Glomerular endothelial cell (primary cell): ENCODE measurements around the gene EHD1. TPM values are rescaled to one million over a fixed set of nuclear protein-coding genes. Genes with fewer than 3 reads are reported as not detected.

Experiments used
- DNase-seq: peaks from one replicate; pipeline ENCODE4 v3.0.0-alpha.2; 2011; ENCODE audit warnings: low read depth, low spot score; ENCODE audit errors: extremely low read depth
- total RNA-seq: library from RNA; depleted of rRNA; stranded (reverse); fragments of >200 nt; gene quantifications from 2 replicates; pipeline ENCODE4 v1.2.3, GENCODE V29; 2015

The EHD1 gene
- total RNA-seq, 1 donor from 2014 or later = 142 TPM

DNA sequence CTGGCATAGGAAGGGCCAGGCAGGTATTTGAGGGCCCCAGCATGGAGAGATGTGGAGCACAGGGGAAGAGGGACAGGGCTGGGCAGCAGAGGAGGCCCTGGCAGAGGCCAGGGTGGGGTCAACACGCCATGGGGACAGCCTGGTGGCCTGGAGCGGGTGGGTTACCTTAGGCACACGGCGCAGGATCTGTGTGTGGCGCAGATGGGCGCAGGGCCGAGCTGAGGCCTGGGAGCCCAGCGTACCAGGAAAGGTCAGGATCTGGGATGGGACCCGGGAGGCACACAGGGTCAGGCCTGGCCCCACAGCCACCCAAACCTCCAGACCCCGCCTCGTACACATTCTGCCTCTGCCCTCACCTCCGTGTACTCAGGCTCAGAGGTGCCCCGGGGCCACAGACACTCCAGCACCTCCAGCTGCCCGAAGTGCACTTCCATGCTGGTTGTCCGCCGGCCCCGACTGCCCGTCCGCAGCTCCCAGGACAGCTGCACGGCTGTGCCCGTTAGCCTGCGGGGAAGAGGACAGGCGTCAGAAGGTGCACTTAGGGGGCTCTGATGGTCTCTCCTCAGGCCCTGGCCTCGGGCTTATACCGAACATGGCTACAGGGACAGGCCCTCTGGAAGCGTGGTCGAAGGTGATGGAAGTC lies 32.2 kb upstream of the EHD1 start:
- no peak for DNase-seq

GRCh38 chr11:64909653-64910343 lies 31.4 kb upstream of the EHD1 start:
- DNase-seq = no peak

DNA sequence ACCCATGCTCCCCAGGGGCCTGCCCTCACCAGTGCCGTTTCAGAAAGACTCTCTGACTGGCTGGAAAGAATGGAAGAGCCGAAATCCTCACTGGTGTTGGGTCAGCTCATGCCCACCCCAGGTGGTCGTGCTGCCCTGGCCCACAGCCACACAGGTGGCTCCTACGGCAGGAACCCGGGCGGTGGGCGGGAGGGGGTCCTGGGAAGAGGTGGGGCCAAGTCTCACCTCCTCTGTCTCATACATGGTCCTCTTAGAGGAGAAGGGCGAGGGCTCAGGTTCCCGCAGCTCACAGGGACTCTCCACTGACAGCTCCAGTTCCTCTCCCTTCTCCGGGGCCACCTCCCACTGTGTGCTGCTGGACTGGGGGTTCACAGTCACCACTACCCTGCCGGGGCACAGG lies 30.3 kb upstream of the EHD1 start:
- DNase-seq = no peak

GRCh38 chr11:64906314-64906635 lies 27.9 kb upstream of the EHD1 start:
- DNase-seq = no peak

GRCh38 chr11:64905516-64906313 lies 27.3 kb upstream of the EHD1 start:
- DNase-seq = no peak

- DNase-seq = no peak
Measured at GRCh38 chr11:64903291-64903833, 24.9 kb upstream of the EHD1 start.

- DNase-seq = no peak
Measured at GRCh38 chr11:64902102-64902900, 23.9 kb upstream of the EHD1 start.

- DNase-seq = no peak
Measured at GRCh38 chr11:64900774-64901173, 22.4 kb upstream of the EHD1 start.

DNA sequence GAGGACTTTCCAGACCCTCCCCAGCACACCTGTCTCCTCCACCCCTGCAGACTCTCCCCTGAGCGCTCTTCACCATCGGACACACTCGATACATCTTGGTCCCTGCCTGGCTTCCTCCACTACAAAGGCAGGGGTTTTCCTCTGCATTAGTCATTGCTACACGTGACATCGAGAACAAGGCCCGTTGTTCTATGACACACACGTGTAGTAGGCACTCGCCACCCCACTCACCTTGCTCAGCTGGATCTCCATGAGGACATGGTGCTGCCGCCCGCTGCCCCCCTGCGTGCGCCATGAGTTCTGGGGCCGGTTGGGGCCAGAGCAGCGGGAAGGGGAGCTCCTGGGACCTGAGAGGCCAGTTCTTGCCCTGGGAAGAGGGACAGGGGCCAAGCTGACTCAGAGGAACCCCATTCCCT lies 21.9 kb upstream of the EHD1 start:
- no peak for DNase-seq

DNA sequence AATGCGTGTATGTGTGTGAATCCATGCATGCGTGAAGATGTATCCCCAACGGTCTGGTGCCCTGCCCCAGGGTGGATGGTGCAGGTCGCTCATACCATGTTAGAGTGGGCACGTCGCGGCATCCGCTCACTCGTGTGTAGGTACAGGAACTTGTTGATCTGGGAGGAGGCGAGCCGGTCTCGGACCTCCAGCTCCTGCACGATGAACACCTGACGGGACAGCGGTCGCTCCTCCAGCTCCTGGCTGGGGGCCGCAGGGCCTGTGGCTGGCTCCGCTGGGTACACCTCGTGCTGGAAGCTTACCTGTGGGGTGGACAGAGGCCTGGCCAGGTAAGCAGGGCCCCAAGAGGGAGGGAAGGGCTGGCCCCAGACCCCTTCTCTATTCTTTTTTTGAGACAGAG lies 20.1 kb upstream of the EHD1 start:
- DNase-seq = no peak

DNA sequence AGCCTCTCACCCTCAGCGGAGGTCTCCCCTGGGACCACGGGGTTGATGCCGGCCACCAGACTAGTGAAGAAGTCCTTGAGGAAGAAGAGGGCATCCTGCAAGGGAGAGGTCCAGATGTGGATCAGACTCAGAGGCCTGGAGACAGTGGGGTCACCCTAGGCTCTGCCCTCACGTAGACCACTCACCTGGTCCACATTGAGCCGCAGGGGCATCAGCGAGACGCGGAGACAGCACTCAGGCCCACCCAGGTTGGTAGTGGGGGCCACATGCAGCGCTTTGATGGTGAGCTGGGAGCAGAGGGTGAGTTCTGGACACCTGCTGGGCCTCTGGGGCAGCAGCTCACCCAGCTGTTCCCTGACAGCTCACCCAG lies 19.6 kb upstream of the EHD1 start:
- DNase-seq = no peak

- DNase-seq = no peak
Measured at GRCh38 chr11:64897381-64898075, 19.1 kb upstream of the EHD1 start.

DNA sequence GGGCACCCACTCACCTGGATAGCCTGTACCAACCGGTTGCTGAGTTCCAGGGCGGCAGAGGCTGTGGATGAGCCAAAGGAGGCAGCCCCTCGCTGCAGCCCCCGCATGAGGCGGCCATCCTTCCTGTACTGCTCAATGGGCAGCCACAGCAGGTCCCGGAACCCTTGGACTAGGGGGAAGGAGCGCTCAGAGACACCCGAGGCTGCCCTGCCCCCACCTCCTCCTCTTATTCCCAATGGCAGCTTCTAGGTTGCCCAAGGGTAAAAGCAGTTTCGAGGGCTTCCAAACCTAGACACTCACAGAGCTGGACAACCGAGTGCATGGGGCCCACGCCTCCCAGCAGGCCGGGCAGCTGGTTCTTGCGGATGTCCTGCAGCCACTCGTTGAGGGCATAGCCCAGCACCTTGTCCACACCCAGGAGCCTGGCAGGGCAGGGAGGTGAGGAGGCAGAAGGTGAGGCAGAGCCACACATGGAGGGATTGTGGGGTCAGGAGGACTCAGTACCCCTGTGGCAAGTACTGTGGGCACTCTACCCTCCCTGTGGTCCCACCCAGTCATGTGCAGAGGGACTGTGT lies 18.1 kb upstream of the EHD1 start:
- no peak for DNase-seq

DNA sequence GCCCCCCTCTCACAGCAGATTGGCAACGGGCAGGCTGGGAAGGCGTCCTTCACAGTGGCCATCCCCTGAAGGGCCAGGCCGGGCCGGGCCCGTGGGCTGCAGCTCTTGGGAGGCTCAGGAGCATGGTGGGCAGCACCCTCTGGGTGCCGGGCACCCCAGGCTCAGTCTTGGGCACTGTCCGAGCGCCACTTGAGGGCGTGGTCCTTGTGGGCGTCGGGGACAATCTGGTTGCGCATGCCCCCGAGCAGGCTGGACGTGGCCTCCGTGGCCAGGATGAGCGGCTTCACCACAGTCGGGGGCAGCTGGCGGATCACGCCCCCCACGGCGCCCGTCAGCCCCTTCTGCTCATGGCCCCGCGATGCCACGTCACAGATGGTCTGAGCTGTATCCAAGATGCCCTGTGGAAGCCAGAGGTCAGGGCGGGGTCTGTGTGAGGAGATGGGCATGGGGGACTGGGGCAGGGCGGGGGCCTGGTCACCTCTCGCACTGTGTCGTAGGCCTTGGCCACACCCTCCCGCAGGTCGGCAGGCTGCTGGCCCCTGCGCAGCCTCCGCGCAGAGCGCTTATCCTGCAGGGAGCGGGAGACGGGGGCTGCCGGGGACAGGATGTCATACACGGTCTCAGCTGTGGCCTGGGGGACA lies 16.5 kb upstream of the EHD1 start:
- DNase-seq = no peak

DNA sequence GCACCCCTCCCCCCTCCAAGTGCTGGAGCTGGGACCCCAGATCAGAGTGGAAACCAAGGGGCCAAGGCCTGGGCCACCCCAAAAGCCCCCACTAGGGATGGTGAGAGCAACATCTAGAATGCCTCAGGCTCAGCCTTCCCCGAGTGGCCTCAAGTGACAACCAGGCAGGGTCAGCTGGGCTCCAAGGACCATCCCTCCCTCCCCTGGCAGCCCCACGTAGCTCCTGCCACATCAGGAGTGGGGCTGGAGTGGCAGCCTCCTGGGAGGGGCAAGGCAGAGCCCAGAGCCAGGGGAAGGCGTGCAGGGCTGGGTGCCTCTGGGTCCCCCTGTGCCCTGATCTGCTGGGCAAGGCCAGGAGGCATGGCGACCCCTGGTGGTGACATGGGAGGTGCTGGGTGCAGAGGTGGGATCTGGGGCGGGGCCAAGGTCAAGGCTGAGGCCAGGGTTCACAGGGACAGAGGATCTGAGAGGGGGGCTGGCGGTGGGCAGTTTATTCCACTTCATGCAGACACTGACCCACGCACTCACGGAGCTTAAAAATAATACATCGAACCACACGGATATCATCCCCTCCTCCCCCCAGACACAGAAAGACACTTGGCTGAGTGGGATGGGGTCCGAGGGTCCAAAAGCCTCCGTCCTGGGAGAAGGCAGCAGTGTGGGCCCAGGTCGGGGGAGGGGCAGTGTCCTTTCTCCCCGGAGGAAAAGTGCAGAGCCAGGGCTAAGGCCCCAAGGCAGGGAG lies 15.8 kb upstream of the EHD1 start:
- DNase-seq = no peak

GRCh38 chr11:64893194-64894069 lies 15.0 kb upstream of the EHD1 start:
- no peak for DNase-seq

DNA sequence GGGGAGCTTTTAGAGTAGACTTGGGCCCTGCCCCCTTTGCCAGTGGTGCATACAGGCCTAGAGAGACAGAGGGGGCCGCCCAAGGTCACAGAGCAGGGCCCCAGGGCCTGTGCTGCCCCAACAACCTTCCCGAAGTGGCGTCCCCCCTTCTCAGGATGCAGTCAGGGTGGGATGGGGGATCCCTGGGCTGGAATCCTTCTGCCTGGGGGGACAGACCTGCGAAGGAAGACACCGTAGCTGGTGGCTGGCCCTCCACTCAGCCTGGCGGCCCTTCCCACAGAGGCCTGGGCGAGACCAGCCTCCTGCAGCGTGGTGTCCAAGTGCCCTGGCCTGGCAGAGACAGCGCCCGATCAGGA lies 14.4 kb upstream of the EHD1 start:
- no peak for DNase-seq

DNA sequence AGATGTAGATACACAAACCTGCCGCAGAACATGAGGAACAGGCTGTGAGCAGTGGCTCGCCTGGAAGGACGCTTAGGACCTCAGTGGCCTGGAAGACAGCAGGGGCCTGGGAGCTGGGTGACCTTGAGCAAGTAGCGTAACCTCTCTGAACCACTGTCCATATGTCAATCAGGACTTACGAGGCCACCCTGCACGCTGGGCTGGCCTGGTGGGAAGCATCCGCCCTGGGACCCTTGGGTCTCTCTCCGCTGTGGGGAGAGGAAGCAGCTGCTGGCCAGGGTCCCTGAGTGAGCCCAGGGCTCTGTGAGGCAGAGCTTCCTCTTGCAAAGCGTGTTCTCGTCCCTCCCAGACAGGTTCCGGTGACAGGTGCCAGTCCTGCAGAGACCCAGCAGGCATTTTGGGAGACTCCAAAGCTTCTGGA lies 14.0 kb upstream of the EHD1 start:
- no peak for DNase-seq
